Erythroblast (primary cell): ENCODE results near the gene HIVEP1.

ENCODE experiments used
- DNase-seq, 2 experiments: peaks; one replicate each; lab custom pipeline; 2025; lab: John Stamatoyannopoulos, UW
- GATA1 ChIP-seq: IDR thresholded peaks from 2 replicates; pipeline ENCODE4 v1.6.1; 2011; ENCODE audit warnings: low read depth, mild to moderate bottlenecking, control low read depth, low read length, moderate library complexity
- POLR2A ChIP-seq: IDR thresholded peaks from 2 replicates; pipeline ENCODE4 v1.6.1; 2011; ENCODE audit warnings: mild to moderate bottlenecking, low read length

The HIVEP1 gene

DNA sequence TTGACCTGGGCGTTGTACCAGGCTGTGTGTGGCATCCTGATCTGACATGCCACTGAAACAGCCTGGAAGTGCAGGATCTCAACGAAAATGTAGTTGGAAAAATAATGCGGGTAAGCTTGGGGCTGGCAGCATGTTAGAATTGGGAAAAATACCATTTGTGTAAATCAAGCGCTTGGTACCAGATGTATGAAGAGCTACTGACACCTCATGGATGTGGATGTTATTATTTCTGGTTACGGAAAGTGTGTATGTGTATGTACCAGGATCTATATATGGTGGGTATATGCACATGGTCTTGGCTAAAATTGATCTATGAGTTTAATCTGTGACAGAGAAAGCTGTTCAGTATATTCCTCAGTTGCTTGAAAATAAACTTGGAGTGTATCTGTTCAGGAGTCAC, 22.7 kb downstream of the HIVEP1 start:
- DNase-seq = peak in 1 of 2 experiments; percentile 15
- TF ChIP-seq GATA1 (no peak), POLR2A (no peak)

DNA sequence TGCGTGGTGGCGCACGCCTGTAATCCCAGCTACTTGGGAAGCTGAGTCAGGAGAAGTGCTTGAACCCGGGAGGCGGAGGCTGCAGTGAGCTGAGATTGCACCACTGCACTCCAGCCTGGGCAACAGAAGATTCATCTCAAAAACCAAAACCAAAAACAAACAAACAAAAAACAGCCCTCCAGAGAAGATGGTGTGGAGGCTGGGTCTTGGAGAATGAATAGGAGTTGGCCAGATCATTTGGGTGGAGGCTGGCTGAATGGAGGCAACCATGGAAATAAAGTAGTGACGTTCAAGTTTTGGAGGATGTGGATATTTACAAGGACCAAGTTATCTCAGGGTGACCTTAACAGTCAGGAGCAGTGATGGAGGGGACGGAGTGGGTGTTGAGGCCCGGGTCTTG, 24.7 kb downstream of the HIVEP1 start:
- no peak for TF ChIP-seq GATA1
- TF ChIP-seq POLR2A = no peak
- no peak for DNase-seq

DNA sequence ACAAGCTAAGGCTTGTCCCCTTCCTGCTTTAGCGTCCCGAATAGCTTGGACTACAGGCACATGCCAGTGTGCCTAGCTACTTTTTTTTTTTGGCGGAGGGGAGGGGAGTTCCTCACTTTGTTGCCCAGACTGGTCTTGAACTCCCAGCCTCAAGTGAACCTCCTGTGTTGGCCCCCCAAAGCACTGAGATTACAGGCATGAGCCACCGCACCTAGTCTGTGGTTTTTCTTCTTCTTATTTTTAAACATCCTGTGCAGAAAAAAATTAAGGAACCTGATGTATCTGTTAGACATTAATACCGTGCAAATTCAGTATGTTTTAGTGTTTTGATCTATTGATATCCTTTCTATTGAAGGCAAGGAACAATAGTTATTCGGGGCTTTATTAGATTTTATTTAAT, 25.7 kb downstream of the HIVEP1 start:
- TF ChIP-seq POLR2A = no peak
- no peak for TF ChIP-seq GATA1
- DNase-seq = no peak

DNA sequence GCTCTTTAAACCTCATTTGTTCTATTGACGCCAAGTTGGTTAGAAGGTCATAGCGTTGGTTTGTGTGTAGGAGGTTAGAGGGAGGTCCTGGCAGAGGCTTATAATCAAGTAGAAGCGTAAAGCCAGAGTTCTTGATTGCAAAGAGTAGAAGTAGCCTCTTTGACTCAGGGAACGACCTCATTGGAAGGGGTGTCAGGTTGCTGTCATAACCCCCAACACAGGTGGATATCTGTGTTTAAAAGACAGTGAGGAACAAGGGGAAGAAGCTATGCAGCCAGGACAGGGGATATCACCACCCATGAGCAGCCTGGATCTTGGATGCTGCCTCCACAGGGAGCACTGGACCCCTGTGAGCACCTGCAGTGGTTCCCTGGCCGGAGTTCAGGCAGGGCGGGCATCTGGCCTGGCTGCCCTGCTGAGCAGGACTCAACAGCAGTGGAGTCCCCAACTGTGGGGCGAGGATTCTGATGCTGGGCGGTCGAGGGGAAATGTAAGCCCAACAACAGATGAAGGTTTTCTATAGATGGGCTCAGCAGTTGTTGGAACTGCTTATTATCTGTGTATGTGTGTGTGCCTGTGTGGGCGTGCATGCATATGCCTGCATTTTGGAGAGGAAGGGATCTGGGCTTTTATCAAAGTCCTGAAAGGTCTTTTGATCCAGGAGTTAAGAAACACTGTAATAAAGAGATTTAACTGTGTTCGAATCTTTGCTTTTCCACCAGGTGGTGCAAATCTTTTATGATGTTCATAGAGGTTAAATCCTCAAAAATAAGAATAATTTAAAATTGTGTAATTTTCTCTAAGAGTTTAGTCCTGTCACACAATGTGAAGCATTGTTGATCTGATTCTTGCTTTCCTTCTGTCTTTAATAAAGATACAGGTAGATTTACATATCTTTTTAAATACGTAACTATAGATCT, 27.7 kb downstream of the HIVEP1 start:
- TF ChIP-seq POLR2A (no peak), GATA1 (no peak)
- no peak for DNase-seq

DNA sequence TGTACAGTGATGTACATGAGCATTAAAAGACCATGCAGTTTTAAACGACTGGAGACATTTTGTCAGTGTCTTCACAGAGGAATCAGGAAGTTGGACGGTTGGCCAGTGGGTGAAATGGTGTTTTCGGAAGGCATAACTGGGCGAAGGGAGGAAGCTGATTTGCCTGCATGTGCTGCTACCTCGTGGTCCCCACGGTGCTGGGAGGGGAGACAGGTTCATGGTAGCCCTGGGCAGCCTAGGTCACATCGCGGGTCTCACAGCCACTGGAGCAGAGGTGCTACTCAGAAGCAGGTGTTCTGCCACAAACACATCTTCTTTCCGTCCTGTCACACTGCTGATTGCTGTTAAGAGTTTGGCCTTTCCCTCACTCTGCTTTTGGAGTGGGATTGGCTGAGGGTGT, 35.2 kb downstream of the HIVEP1 start:
- no peak for DNase-seq

DNA sequence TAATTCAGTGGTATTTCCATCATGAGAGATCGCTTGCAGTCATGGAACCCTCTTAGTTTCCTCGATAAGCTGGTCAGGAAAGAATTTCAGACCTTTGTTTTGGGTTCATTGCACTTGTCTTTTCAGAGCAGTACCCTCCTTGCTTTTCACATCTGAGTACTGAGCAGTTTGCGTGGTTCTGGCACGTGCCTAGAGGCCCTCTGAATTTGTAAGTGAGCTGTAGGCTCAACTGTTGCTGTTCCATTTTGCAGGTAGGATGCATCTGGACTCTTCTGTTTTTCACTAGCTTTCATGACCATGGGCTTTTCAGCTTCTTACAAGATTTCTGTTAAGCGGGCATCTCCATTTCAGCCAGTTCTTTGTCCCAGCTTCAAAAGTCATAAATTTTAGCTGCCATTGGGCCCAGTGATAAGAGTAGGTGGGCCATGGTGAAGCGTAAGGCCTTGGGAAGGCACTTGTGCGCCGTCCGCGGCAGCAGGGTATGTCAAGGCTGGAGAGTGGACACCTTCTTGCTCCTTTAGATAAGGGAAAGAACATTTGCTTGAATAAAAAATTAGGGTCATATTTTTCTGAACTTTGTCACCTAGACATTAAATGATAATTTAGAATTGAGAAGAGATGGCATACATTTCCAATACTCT, 35.8 kb downstream of the HIVEP1 start:
- no peak for DNase-seq

More for the DNA sequence above, 35.2 kb downstream of the HIVEP1 start:
- TF ChIP-seq POLR2A (no peak), GATA1 (no peak)

DNA sequence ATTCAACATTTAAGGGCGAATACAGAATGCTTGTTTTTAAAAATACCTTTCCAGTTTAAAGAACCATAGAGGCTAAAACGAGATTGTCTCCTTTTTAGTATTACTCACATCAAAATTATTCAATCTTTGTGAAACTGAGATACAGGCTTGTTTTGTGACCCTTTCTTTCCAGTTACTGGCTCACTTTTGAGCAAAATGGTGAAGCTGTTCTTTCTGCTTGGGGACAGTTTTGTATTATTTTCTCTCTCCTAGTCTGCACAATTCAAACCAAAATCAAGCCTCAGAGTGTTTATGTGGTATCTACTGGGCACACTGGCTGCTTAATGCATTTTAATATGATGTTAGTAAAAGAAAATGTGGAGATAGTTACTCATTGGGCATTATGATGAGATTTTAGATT, 36.5 kb downstream of the HIVEP1 start:
- DNase-seq = no peak
- TF ChIP-seq GATA1 (no peak), POLR2A (no peak)

More for the DNA sequence above, 35.8 kb downstream of the HIVEP1 start:
- TF ChIP-seq POLR2A (no peak), GATA1 (no peak)

DNA sequence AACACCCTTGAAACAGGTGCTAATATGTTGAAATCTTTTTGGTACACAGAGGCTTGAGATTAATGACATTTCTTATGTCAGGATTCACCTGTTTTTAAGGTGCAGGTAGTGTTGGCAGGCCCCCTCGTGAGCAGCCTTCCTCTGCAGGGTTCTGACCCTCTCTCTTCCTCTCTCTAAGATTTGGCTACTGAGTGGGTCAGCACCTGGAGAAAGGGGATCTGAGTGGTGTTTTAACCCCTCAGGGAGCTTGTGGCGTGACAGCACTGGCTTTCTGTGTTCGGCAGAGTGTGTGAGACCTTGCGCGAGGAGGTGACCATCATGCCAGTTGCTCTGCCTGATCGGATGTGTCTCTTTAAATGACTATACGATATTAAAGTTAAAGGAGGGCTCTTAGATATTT, 37.1 kb downstream of the HIVEP1 start:
- no peak for TF ChIP-seq GATA1
- no peak for TF ChIP-seq POLR2A
- DNase-seq = no peak

DNA sequence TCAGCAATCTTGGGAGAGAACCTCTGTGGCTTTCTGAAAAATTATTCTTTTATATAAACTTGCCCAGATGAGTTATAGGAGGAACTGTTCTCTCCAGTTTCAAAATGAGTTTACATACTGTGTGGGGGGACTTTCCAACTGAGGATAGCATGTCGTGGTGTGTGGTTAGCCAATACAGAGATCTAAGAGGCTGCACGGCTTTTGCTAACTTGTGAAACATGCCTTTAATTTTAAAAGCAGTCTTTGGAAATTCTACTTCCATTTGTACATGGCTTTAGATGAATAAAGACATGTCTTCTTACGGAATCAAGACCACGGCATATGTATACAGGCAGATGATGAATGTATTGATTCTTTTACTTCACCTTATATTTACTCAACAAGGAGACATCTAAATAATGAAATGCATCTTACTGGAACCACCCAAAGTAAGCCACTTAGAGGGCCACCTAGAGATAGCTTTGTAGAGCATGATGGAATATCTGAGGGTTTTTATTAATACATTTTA, 39.8 kb downstream of the HIVEP1 start:
- TF ChIP-seq GATA1 = no peak
- TF ChIP-seq POLR2A = no peak
- no peak for DNase-seq

DNA sequence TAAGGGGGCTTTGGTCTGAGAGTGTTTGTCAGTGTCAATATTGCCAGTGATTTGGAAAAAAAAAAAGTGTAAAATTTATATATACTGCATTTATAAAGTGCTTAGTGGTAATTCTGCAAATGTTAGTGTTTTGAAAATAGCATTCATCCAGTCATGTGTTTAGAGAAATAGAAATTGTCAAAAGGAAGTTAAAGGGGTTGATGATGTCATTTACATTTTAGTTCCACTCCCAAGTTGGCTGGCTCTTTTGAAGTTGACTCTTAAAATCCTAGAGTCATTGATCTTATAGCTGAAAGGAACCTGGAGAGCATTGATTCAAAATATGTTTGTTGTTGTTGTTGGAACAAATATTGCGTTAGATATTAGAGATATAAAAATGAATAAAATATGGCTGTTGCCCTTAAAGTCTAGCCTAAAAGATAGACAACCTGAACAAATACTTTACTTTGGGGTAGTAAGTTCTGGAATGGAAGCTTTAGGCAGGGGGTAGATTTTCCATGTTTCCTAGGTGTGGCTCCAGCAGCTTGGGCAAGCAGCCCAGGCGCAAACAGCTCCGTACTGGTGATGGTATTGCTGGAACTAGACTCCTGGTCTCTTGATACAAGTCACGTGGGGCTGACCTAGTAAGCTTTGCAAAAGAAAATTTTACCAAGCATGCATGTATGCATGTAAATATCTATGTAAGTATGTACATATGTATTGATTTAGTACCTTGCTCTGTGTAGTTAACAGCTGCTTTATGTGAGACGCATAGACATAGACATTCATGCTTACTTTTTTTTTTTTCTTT, 46.3 kb downstream of the HIVEP1 start:
- TF ChIP-seq POLR2A = no peak
- TF ChIP-seq GATA1 = no peak
- DNase-seq = no peak

DNA sequence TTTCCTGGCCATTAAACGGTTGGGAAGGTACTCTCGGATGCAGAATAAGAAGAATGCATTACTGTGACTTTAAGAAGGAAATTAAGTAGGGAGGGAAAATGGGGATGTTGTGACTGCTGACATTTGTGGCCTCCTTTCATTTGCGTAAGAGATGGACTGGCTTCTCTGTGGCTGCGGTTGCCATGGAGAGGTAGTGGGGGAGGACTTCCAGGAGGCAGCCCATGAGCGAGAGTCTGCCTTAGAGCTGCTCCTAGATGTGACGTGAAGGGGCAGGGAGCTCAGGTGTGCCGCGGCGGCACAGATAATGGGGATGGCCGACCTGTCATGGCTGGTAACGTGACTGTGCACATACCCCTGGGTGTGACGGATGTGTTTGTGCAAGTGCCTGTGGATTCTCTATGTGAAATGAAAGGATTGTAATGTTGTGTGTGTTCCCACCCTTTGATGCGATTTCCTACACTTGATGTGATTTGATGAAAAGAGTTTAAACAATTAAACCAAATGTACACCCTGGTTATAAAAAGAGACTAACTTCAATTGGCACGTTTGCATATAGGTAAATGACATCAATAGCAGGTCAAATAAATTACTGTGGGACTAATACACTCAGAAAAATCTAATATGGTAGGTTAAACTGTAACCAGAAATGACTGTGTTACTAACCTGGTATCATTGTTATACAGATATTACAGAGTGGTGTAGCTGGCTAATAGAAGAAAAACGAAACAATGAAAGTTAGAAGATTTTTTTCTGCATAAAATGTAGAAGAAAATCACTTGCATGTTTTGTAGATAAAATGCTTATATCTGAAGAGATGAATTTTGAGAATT, 48.9 kb downstream of the HIVEP1 start:
- no peak for DNase-seq
- TF ChIP-seq POLR2A (no peak), GATA1 (no peak)

DNA sequence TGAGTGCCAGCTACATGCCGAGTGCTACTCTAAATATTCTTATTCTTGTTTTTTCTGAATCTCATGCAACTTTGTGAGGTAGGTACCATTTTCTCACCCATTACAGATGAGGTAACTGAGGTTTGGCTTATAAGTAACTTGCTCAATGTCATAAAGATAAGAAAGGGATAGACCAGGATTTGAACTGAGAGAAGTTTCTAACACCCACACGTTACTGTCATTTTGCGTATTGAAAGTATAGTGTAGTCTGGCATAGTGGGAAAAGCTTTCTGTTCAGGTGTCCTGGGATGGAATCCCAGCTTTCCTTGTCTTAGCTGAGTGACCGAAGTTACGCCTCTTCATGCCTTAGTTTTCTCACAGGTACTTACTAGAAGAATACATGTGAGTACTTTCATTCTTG, 50.5 kb downstream of the HIVEP1 start:
- TF ChIP-seq POLR2A (no peak), GATA1 (no peak)

DNA sequence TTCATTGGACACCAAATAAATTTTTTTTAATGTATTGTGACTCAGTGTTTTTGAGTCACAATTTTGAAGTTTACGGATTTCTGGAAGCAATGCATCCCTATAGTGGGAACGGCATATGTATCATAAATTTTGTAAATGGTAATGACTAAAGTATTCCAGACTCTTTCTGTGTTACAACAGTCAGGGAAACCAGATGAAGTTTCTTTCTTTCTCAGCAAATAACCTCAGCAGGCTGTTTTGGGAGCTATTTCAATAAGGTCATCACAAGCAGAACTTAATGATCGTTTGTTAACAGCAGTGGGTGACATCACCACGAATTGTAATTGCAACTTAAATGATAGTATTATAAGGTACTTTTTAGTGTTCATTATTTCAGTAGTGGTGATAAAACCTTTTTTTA, 52.0 kb downstream of the HIVEP1 start:
- no peak for DNase-seq
- TF ChIP-seq GATA1 (no peak), POLR2A (no peak)

More for the DNA sequence above, 50.5 kb downstream of the HIVEP1 start:
- DNase-seq = no peak
